GM10266 (cell line): ENCODE results near the gene GALNT16.

ENCODE experiments used
- DNase-seq: peaks from one replicate; pipeline ENCODE4 v3.0.0; 2012; ENCODE audit errors: extremely low spot score
- CTCF ChIP-seq: IDR thresholded peaks from 2 replicates; pipeline ENCODE4 v1.5.1; 2012; ENCODE audit warnings: mild to moderate bottlenecking, low read depth; ENCODE audit not compliant: control insufficient read depth, insufficient read depth; ENCODE audit errors: missing control alignments

Gene GALNT16

GRCh38 chr14:69342928-69343525, 83.1 kb downstream of the GALNT16 start:
- no peak for DNase-seq
- TF ChIP-seq CTCF, result no peak

- TF ChIP-seq CTCF, result no peak
- DNase-seq, result no peak
These were observed 84.2 kb downstream of the GALNT16 start for GRCh38 chr14:69344171-69344570.

GRCh38 chr14:69345402-69345801, 85.4 kb downstream of the GALNT16 start:
- no peak for TF ChIP-seq CTCF
- DNase-seq, result no peak

GRCh38 chr14:69346710-69347109, 86.8 kb downstream of the GALNT16 start:
- DNase-seq, result no peak
- TF ChIP-seq CTCF, result peak; percentile 59

GRCh38 chr14:69349091-69349777, 89.3 kb downstream of the GALNT16 start:
- TF ChIP-seq CTCF, result no peak

GRCh38 chr14:69350892-69351291, 90.9 kb downstream of the GALNT16 start:
- TF ChIP-seq CTCF, result peak; percentile 6
- DNase-seq, result no peak

More at GRCh38 chr14:69349091-69349777, 89.3 kb downstream of the GALNT16 start:
- DNase-seq, result no peak

DNA sequence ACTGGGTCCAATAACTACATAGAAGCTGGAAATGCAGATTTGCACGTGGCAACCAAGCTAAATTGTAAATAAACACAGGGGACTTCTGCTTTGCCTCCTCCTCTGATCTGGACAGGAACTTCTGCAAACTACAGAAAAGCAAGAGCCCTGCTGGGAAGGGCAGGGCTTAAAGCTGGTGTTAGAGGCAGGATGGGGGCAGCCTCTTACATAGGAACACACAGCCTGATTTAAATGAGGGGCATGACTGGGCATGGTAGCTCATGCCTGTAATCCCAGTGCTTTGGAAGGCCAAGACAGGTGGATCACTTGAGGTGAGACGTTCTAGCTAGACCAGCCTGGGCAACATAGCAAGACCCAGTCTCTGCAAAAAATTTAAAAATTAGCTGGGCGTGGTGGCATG, 91.4 kb downstream of the GALNT16 start:
- no peak for TF ChIP-seq CTCF
- no peak for DNase-seq
